NCI-H2029 treated with DMSO at 0.1 percent for 48 hours (cell line): ENCODE measurements around the gene PPM1L.

Experiments used
- DNase-seq: peaks from one replicate; lab custom pipeline; 2025; lab: John Stamatoyannopoulos, UW

Gene PPM1L

DNA sequence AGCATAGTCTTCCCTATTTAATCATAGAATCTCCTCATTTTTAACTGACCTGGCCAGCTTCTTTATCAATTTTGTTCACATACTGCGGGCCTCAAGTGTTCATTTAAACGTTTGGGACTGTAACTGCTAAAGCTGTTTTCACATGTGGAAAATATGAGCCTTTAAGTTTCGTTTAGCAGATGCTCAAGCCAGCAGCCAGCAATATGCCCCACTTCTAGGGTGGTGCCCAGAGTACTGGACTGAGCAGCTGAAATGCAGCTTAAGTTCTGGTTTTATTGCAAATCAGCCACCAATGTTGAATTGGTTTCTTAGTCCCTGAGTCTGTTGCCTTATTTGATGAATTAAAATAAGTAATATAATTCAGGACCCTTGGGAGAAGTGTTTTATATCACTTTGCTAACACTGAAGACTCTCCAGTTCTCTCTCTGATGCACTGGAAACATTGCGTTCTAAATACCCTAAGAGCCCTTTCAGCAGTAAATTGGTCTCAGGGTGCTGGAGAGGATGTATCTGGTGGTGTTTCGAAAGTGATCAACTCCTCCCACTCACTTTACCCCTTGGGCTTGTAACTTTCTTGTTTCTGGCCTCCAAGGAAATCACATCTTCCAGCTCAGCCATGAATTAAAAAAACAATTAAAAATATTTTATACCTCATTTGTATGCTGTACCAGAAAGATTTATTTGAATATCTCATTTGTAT, 287.5 kb downstream of the PPM1L start:
- DNase-seq = no peak

GRCh38 chr3:161049683-161050248, 293.7 kb downstream of the PPM1L start:
- DNase-seq = no peak

DNA sequence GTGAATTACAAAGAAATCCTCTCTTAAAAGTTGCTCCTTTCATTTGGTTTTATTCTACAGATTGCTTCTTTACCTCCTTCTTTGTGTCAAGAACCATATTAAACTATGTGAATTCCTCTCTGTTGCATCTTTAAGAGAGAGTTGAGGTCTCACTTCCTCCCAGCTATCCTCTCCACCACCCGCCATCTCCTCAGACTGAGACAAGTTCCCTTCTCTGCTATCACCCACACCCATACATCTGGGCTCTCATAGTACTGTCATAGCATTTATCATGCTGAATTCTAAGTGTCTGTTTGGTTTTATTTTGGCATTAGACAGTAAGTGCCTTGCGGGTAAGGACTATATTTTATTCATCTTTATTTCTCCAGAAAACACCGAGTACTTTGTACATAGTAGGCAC, 294.9 kb downstream of the PPM1L start:
- DNase-seq = no peak

GRCh38 chr3:161051856-161052255, 295.8 kb downstream of the PPM1L start:
- no peak for DNase-seq

- DNase-seq = no peak
Measured at GRCh38 chr3:161054860-161055604, 299.0 kb downstream of the PPM1L start.

GRCh38 chr3:161064413-161064812, 308.4 kb downstream of the PPM1L start:
- no peak for DNase-seq

DNA sequence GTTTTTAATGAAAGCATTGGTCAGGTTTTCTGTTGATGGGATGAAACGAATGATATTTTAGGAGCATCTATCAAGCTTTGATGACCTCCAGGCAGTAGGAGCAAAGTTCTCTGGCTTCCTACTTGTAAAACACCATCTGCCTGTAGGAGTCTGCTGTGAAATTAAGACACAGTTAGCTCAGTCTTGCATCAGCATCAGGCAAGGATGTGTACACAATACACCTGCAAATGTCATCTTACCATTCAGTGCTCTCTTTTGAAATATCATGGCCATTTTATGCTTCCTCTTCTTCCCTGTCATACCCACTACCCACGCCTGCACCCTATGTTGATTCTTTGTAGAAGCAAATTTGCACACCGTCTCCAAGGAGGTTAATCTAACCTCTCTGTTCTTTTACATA, 310.9 kb downstream of the PPM1L start:
- DNase-seq = no peak

DNA sequence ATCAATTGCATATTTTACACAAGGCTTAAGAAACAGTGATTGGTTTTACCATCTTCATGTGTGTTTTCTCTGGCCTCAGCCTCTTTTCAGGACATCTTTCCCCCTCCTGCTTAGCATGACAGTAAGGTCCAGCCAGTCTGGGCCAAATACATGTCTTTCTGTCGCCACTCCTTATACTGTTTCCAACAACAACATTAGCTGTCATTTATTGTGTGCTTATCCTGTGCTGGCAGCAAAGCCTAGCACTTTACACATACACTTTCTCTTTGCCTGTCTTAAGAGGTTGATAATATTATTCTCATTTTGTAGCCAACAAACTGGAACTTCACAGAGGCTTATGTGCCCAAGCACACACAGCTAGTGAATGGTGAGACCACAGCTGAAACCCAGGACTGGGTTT, 311.3 kb downstream of the PPM1L start:
- no peak for DNase-seq

DNA sequence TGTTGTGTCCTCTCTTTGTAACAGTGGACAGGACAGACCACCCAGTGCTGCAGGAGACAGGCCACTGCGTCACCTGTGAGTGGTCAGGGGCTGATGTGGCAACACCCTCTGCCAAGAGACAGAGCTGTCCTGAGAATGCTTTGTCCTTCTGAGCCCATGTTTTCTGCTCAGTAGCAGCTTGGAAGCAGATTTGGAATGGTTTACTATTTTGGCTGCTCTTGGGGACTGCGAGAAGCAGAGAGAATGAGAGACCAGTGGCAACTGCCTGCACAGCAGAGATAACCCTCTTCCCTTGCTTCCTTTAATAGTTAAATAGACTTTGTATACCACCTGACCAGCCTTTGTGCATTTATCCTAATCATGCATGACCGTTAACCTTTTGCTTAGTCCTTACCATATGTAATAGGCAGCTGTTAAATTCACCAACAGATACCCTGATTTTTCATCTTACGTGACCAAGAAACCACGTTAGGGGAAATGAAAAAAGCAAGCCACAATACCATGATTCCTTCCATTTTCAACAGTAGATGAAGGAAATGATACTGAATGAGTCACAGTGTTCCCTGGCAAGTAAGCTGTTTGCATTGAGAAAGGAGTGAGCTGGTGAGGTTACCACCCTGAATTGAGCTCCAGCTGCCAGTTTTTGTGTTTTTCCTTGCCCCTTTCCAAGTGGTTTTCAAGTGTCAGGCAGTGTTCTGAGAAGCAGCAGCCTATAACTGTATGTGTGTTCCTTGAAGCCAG, 313.6 kb downstream of the PPM1L start:
- no peak for DNase-seq

- no peak for DNase-seq
Measured at GRCh38 chr3:161070252-161070930, 314.4 kb downstream of the PPM1L start.

DNA sequence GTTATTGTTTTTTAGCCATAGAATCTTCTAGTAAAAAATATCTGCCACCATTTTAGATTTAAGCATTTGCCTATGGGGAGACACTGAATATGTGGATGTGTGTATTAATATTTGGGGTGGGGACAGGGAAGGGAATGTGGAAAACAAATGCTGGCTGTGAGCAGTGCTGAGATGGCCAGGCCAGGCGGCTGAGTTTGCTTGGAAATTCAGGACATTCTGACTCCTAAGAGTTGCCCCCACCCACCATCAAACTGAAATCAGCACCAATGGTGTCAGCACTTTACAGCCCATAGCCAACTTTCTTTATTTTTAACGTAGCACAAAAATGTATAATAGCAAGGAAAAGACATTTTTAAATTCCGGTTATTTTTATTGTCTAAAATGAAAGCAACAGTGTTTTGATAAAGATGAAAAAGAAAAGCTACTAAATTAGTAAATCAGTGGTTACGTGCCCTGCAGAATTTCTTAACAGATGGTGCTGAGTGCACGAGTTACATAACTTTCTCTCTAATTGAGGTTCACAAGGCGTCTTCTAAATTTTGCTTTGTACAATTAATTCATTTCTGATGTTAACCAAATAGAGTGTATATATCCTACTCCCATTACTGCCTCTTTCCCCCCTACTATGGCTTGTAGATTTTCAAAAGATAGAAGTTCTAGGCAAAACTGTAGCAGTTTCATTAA, 315.1 kb downstream of the PPM1L start:
- DNase-seq = no peak

- no peak for DNase-seq
Measured at GRCh38 chr3:161072211-161072621, 316.2 kb downstream of the PPM1L start.

DNA sequence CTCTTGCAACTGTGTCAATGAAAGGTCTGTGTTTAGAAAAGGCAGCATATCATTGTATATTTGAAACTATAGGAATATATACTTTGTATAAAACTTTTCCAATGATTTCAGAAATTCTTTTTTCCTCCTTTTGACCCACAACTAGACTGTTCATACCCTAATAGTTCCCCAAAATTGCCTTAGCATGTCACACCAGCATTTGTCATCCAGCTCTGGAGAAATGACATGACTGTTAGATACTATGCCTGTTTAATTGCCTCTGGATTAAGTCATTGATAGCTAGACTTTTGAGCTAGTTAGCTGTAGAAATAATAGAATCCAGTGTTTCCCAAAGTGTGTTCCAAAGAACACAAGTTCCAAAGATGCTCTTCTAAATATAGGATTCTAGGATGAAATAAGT, 316.7 kb downstream of the PPM1L start:
- DNase-seq = no peak

DNA sequence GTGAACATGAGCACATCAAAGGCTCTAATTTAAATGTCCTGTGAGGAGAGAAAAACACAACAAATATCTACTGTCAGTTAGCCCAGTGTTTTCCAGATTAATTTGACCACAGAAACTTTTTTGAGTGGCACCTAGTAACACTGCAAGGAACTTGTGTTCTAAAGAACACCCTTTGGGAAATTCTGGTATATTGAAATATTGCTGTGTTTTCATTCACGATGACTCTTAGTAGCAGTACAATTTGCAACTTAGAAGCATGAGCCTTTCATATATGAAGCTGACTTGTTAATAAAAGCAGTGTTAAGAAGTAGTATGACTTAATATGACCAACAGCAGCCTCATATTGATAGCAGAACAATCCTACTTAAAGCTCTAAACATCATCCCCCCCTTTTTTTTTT, 317.1 kb downstream of the PPM1L start:
- no peak for DNase-seq

- no peak for DNase-seq
Measured at GRCh38 chr3:161081633-161082032, 325.6 kb downstream of the PPM1L start.

DNA sequence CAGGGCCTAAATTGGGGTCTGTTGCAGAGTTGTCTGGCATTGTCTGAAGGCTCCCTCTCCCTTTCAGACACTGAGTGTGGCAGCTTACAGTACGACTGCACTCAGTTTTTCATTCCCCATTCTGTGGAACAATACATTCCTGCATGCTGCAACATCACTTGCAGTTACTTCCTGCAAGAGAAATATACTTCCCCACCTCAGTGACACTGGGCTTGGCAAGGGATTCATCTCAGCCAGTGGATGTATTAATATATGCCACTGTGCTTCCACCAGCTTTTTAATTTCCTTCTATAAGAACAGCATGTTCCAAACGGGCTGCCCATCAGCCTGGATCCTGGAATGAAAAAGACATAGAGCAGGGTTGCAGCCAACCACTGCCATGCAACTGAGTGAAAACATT, 326.0 kb downstream of the PPM1L start:
- DNase-seq = no peak

- no peak for DNase-seq
Measured at GRCh38 chr3:161083131-161083530, 327.1 kb downstream of the PPM1L start.

DNA sequence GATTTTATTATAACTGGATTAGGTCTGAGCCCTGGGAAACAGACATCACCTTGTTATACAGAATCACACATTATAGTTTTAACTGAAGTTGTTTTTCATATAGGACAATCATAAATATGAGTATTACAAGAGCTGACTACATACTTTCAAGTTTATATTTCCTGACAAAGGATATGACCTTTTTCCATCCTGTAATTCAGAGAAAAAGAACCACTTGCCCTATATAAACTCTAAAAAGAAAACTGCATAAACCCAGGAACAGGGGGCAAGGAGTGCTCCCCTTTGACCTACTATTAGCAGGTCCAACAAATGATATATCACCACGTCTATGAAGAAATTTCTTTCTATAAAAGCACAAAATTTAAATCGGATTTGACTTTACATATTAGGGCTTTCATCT, 328.2 kb downstream of the PPM1L start:
- no peak for DNase-seq

DNA sequence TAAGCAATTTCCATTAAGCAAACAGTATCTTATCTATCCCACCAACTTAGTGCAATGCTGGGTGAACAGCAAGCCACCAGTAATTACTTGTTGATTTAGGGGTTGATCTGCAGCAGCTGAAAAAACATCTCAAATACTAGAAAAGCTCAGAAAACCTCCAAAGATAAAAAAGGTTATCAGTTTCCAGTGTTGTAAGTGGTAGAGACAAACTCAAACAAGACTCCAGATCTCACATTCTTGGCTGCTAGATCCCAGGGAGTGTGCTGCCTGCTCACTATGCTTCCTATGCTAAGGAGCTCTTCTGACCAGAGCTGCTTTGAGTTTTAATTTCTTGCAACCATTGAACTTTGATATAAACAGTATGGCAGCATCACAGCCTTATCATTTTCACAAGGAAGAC, 337.9 kb downstream of the PPM1L start:
- DNase-seq = no peak

- DNase-seq = no peak
Measured at GRCh38 chr3:161096771-161097367, 340.8 kb downstream of the PPM1L start.

- no peak for DNase-seq
Measured at GRCh38 chr3:161100994-161101393, 345.0 kb downstream of the PPM1L start.
